GM18498 (cell line): Measurements from ENCODE around the gene MAPK1.

Experiments used
- ATAC-seq: cut with Tn5 transposase; IDR thresholded peaks from one replicate; pipeline ENCODE4 v1.9.1; 2021; ENCODE audit warnings: mild to moderate bottlenecking, moderate library complexity; ENCODE audit not compliant: unreplicated experiment

MAPK1 gene

GRCh38 chr22:21709688-21710087 lies 157.8 kb downstream of the MAPK1 start:
- no peak for ATAC-seq

GRCh38 chr22:21708960-21709359 lies 158.5 kb downstream of the MAPK1 start:
- no peak for ATAC-seq

GRCh38 chr22:21707677-21708076 lies 159.8 kb downstream of the MAPK1 start:
- ATAC-seq: no peak
